ENCODE measurements around the gene SUPT16H. TPM values are rescaled to one million over a fixed set of nuclear protein-coding genes. Genes with fewer than 3 reads are reported as not detected.

SUPT16H gene
- total and polyA plus RNA-seq, 2 of the 8 experiments (the other 6 are each of a cell fraction or from before 2014, with no cell fraction given), result 138 to 201 TPM

- FAIRE-seq (no peak), DNase-seq (ENCODE audit: low read depth in 1 of 2, low spot score in 2 of 2) (no peak)
- Histone ChIP-seq H3K36me3 (ENCODE audit: control insufficient read depth in 2 of 4, insufficient read depth in 4 of 4, low read length in 3 of 4) (peaks cover 40 to 97% (median 93%) of the 10 kb centered on the region in 4 experiments), H4K5ac (ENCODE audit: insufficient read length, low read depth, low read length) (no peak overlapping the region), H3K4ac (replicated peaks; ENCODE audit: insufficient read length, low read depth, low read length) (no peak overlapping the region), H3K27ac (ENCODE audit: low read depth, low read length) (no peak overlapping the region), H3K79me1 (ENCODE audit: low read depth, low read length) (no peaks in the 10 kb centered on the region), H4K20me1 (replicated peaks in 1 of 2; ENCODE audit: control insufficient read depth in 1 of 2, insufficient read depth in 2 of 2, low read length in 2 of 2) (no peaks in the 10 kb centered on the region), H4K91ac (replicated peaks; ENCODE audit: insufficient read length, low read length) (no peak overlapping the region), H2BK120ac (replicated peaks; ENCODE audit: low read depth, low read length) (no peak overlapping the region), H3K23me2 (ENCODE audit: low read depth, low read length) (no peaks in the 10 kb centered on the region), H3K4me3 (ENCODE audit: extremely low read depth in 1 of 4, insufficient read depth in 2 of 4, low read depth in 3 of 4, low read length in 4 of 4) (no peak overlapping the region), H3K4me1 (replicated peaks in 1 of 4; ENCODE audit: control insufficient read depth in 3 of 4, insufficient read depth in 4 of 4, low read length in 3 of 4) (no peaks in the 10 kb centered on the region), H3K9ac (replicated peaks in 1 of 4; ENCODE audit: extremely low read depth in 1 of 4, low read depth in 3 of 4, low read length in 3 of 4) (no peak overlapping the region), H3K23ac (ENCODE audit: insufficient read length) (no peak overlapping the region), H3K18ac (ENCODE audit: extremely low read depth, low read length) (no peak overlapping the region), H2BK12ac (ENCODE audit: low read depth, low read length) (no peak overlapping the region), H4K8ac (ENCODE audit: extremely low read depth, insufficient read depth, low read length) (no peak overlapping the region), H3K4me2 (ENCODE audit: insufficient read depth in 1 of 2, low read depth in 2 of 2, low read length in 2 of 2) (no peak overlapping the region), H2AK5ac (ENCODE audit: low read depth, low read length) (no peak overlapping the region), H3K27me3 (replicated peaks in 1 of 4; ENCODE audit: control insufficient read depth in 3 of 4, extremely low read depth in 1 of 4, insufficient read depth in 3 of 4, low read length in 3 of 4) (no peaks in the 10 kb centered on the region), H2BK15ac (ENCODE audit: low read length) (no peak overlapping the region), H3K9me3 (ENCODE audit: insufficient read depth in 2 of 2, low read depth in 1 of 2, low read length in 1 of 2) (no peaks in the 10 kb centered on the region), H2AFZ (ENCODE audit: low read length) (no peak overlapping the region), H3K79me2 (ENCODE audit: control insufficient read depth in 1 of 2, insufficient read depth in 2 of 2, low read length in 2 of 2) (no peaks in the 10 kb centered on the region), H3K56ac (replicated peaks; ENCODE audit: insufficient read length, low read depth, low read length) (no peak overlapping the region), H2BK5ac (ENCODE audit: low read depth, low read length) (no peak overlapping the region), H2BK20ac (ENCODE audit: low read length) (no peak overlapping the region), H3K14ac (ENCODE audit: insufficient read length) (no peak overlapping the region)
- POLR2A ChIA-PET (ENCODE audit: partially characterized antibody), result interaction anchor here (0.9 to 1.4 kb wide), 4 partner anchors 13 to 38 kb away, joined by 3 to 5 read pairs (median 3); no protein-coding TSS in a partner anchor
- CTCF ChIA-PET (ENCODE audit: partially characterized antibody), result interaction anchor here (0.6 to 1.5 kb wide), 4 partner anchors 14 to 143 kb away, joined by 3 to 5 read pairs (median 4); no protein-coding TSS in a partner anchor
- TF ChIP-seq USF2 (IDR thresholded peaks at IDR 0.05; ENCODE audit: low read length), result no peak
- no peak for TF ChIP-seq ZNF274 (IDR thresholded peaks at IDR 0.05; ENCODE audit: borderline replicate concordance, extremely low read depth, low read length)
- TF ChIP-seq MAX (IDR thresholded peaks at IDR 0.05), result no peak
- TF ChIP-seq POU5F1 (IDR thresholded peaks at IDR 0.05; ENCODE audit: low read depth, low read length), result no peak
- TF ChIP-seq JUN (IDR thresholded peaks at IDR 0.05; ENCODE audit: low read depth, low read length), result no peak
- TF ChIP-seq RFX5 (IDR thresholded peaks at IDR 0.05; ENCODE audit: borderline replicate concordance, low read depth, low read length), result no peak
- TF ChIP-seq, protein P1, sequence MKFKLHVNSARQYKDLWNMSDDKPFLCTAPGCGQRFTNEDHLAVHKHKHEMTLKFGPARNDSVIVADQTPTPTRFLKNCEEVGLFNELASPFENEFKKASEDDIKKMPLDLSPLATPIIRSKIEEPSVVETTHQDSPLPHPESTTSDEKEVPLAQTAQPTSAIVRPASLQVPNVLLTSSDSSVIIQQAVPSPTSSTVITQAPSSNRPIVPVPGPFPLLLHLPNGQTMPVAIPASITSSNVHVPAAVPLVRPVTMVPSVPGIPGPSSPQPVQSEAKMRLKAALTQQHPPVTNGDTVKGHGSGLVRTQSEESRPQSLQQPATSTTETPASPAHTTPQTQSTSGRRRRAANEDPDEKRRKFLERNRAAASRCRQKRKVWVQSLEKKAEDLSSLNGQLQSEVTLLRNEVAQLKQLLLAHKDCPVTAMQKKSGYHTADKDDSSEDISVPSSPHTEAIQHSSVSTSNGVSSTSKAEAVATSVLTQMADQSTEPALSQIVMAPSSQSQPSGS (IDR thresholded peaks at IDR 0.05; ENCODE audit: low read length), result no peak
- no peak for TF ChIP-seq CHD1 (IDR thresholded peaks at IDR 0.05; ENCODE audit: low read depth, low read length)
- TF ChIP-seq RBBP5 (IDR thresholded peaks at IDR 0.05; ENCODE audit: borderline replicate concordance, low read depth, low read length), result no peak
- no peak for TF ChIP-seq ATF3 (IDR thresholded peaks at IDR 0.05; ENCODE audit: insufficient read depth, low read depth, low read length)
- TF ChIP-seq NANOG (IDR thresholded peaks at IDR 0.05; ENCODE audit: insufficient read depth, low read depth, low read length, poor library complexity, severe bottlenecking), result no peak
These were observed 22.4 kb upstream of the SUPT16H start for GRCh38 chr14:21406213-21406612.
